CD14-positive monocyte (primary cell): ENCODE measurements around the gene CCDC178. TPM values are rescaled to one million over a fixed set of nuclear protein-coding genes. Genes with fewer than 3 reads are reported as not detected.

ENCODE experiments used
- DNase-seq, 3 donors: peaks; one replicate each; pipeline ENCODE4 v3.0.0-alpha.2; 2011 to 2022
- H2AFZ ChIP-seq: 2 replicates; pipeline ENCODE4 v1.6.0; 2012; ENCODE audit warnings: mild to moderate bottlenecking, low read depth, low read length, inconsistent platforms; ENCODE audit not compliant: insufficient read depth, poor library complexity, severe bottlenecking
- H3K27ac ChIP-seq, 2 donors: 1 replicate in 1 of 2; 2 replicates in 1 of 2; pipeline ENCODE4 v1.5.1; 2012 to 2013; ENCODE audit warnings: low read length in 2 of 2, control low read depth in 1 of 2, inconsistent platforms in 1 of 2, low read depth in 1 of 2, mild to moderate bottlenecking in 1 of 2
- H3K27me3 ChIP-seq, 2 donors: one replicate each; pipeline versions ENCODE4 v1.6.0 to v1.6.1; 2011 to 2013; ENCODE audit warnings: low read length in 2 of 2; ENCODE audit not compliant: control insufficient read depth in 2 of 2, insufficient read depth in 2 of 2
- H3K36me3 ChIP-seq, 2 donors: replicated peaks in 1 of 2; 1 replicate in 1 of 2; 2 replicates in 1 of 2; pipeline versions ENCODE4 v1.5.1 to v1.6.1; 2012 to 2013; ENCODE audit warnings: low read length in 2 of 2, control low read depth in 1 of 2, inconsistent platforms in 1 of 2, mild to moderate bottlenecking in 1 of 2; ENCODE audit not compliant: insufficient read depth in 2 of 2, control insufficient read depth in 1 of 2
- H3K4me1 ChIP-seq, 2 donors: 1 replicate in 1 of 2; 2 replicates in 1 of 2; pipeline versions ENCODE4 v1.5.1 to v1.6.1; 2012 to 2013; ENCODE audit warnings: low read length in 2 of 2, control low read depth in 1 of 2, inconsistent platforms in 1 of 2, mild to moderate bottlenecking in 1 of 2, moderate library complexity in 1 of 2; ENCODE audit not compliant: insufficient read depth in 2 of 2, control insufficient read depth in 1 of 2
- H3K4me2 ChIP-seq: replicated peaks from 2 replicates; pipeline ENCODE3; 2012; ENCODE audit warnings: low read length, moderate library complexity, mild to moderate bottlenecking; ENCODE audit not compliant: poor library complexity, severe bottlenecking; ENCODE audit errors: extremely low read depth
- H3K4me3 ChIP-seq, 3 experiments: fragments of 200-600 bp in 1 of 3; sonication (generic) in 1 of 3; replicated peaks in 1 of 3; 1 replicate in 2 of 3; 2 replicates in 1 of 3; pipeline ENCODE4 v1.5.1; 2011 to 2013; ENCODE audit warnings: low read length in 3 of 3, mild to moderate bottlenecking in 3 of 3, control low read depth in 2 of 3, low read depth in 2 of 3, inconsistent platforms in 1 of 3, moderate library complexity in 1 of 3
- H3K79me2 ChIP-seq: 2 replicates; pipeline ENCODE4 v1.6.0; 2012; ENCODE audit warnings: mild to moderate bottlenecking, control low read depth, inconsistent platforms, low read length, moderate library complexity; ENCODE audit not compliant: insufficient read depth
- H3K9ac ChIP-seq: 2 replicates; pipeline ENCODE4 v1.6.0; 2017; ENCODE audit warnings: low read length, mild to moderate bottlenecking; ENCODE audit not compliant: insufficient read depth, poor library complexity, severe bottlenecking
- H3K9me3 ChIP-seq, 2 donors: replicated peaks in 1 of 2; 1 replicate in 1 of 2; 2 replicates in 1 of 2; pipeline versions ENCODE4 v1.5.1 to v1.6.1; 2012 to 2013; ENCODE audit warnings: low read length in 2 of 2, control low read depth in 1 of 2; ENCODE audit not compliant: control insufficient read depth in 1 of 2, insufficient read depth in 1 of 2
- H4K20me1 ChIP-seq: 2 replicates; pipeline ENCODE4 v1.6.0; 2012; ENCODE audit warnings: mild to moderate bottlenecking, low read length, control low read depth, moderate library complexity; ENCODE audit not compliant: insufficient read depth
- H3K27ac Mint-ChIP-seq, 7 donors: one replicate each; pipeline ENCODE4 v1.8.0; 2020; ENCODE audit warnings: mild to moderate bottlenecking in 7 of 7, mixed read lengths in 7 of 7, moderate library complexity in 6 of 7, inconsistent platforms in 2 of 7
- H3K27me3 Mint-ChIP-seq, 3 donors: one replicate each; pipeline ENCODE4 v1.8.0; 2021 to 2022; ENCODE audit warnings: low read depth in 3 of 3, mild to moderate bottlenecking in 3 of 3, mixed read lengths in 3 of 3, moderate library complexity in 3 of 3, inconsistent platforms in 1 of 3
- H3K36me3 Mint-ChIP-seq, 2 donors: one replicate each; pipeline ENCODE4 v1.8.0; 2020; ENCODE audit warnings: mixed read lengths in 2 of 2, inconsistent platforms in 1 of 2, mild to moderate bottlenecking in 1 of 2
- H3K4me1 Mint-ChIP-seq: one replicate; pipeline ENCODE4 v1.8.0; 2020; ENCODE audit warnings: mild to moderate bottlenecking, mixed read lengths
- H3K4me3 Mint-ChIP-seq, 2 donors: one replicate each; pipeline ENCODE4 v1.8.0; 2020; ENCODE audit warnings: mild to moderate bottlenecking in 2 of 2, mixed read lengths in 2 of 2, moderate library complexity in 1 of 2
- H3K9me3 Mint-ChIP-seq, 7 donors: one replicate each; pipeline ENCODE4 v1.8.0; 2020 to 2022; ENCODE audit warnings: mixed read lengths in 7 of 7, mild to moderate bottlenecking in 6 of 7, moderate library complexity in 6 of 7, inconsistent platforms in 2 of 7
- CTCF ChIP-seq: fragments of 200-600 bp; IDR thresholded peaks from one replicate; pipeline ENCODE4 v1.8.0; 2022; ENCODE audit warnings: antibody characterized with exemption, mild to moderate bottlenecking
- WGBS: methylation state at CpG from one replicate; pipeline ENCODE4 v1.1.5; 2013; ENCODE audit warnings: missing lambda C conversion rate; ENCODE audit not compliant: insufficient coverage; 5-methylcytosine and 5-hydroxymethylcytosine counted together
- intact Hi-C, 2 donors: fragments of 100-400 bp; cut with micrococcal nuclease; formaldehyde crosslinking; loops; one replicate each; pipeline versions ENCODE4 v1.15.0 to v1.15.1; 2023
- polyA plus RNA-seq, 3 donors: library from polyadenylated mRNA; depleted of rRNA in 1 of 3; unstranded in 2 of 3; stranded (reverse) in 1 of 3; fragments of 300-500 nt in 2 of 3; fragments of >200 nt in 1 of 3; fragmentation: Illumina TruSeq in 2 of 3; gene quantifications; 1 replicate in 2 of 3; 2 replicates in 1 of 3; pipeline ENCODE4 v1.2.3, GENCODE V29; 2012 to 2021

Gene CCDC178
- polyA plus RNA-seq, 3 donors, result not detected

- H3K9ac ChIP-seq, result no peak overlapping the region
- Mint-ChIP-seq H3K9me3 (peaks cover 0 to 2% (median 0%) of the 10 kb centered on the region in 7 donors), H3K36me3 (no peaks in the 10 kb centered on the region), H3K27ac (no peak overlapping the region), H3K4me1 (no peaks in the 10 kb centered on the region), H3K27me3 (peaks cover 0 to 2% (median 0%) of the 10 kb centered on the region in 3 donors), H3K4me3 (no peak overlapping the region)
- H3K9me3 ChIP-seq, result no peaks in the 10 kb centered on the region
- no peak overlapping the region for H3K27ac ChIP-seq
- no peaks in the 10 kb centered on the region for H3K79me2 ChIP-seq
- H4K20me1 ChIP-seq, result no peaks in the 10 kb centered on the region
- no peaks in the 10 kb centered on the region for H3K4me1 ChIP-seq
- no peak for TF ChIP-seq CTCF
- H3K27me3 ChIP-seq, result no peaks in the 10 kb centered on the region
- no peak for DNase-seq
- H3K4me3 ChIP-seq, result no peak overlapping the region
- H2AFZ ChIP-seq, result no peak overlapping the region
- H3K36me3 ChIP-seq, result no peaks in the 10 kb centered on the region
- intact Hi-C loops, result no loop called here
- WGBS, result no CpG with 5 or more reads among the region's 2 CpGs
- no peak overlapping the region for H3K4me2 ChIP-seq
Measured at GRCh38 chr18:33020877-33021276, 419.6 kb downstream of the CCDC178 start.

- no peak overlapping the region for H3K9ac ChIP-seq
- Mint-ChIP-seq H3K27me3 (no peaks in the 10 kb centered on the region), H3K4me1 (no peaks in the 10 kb centered on the region), H3K27ac (no peak overlapping the region), H3K4me3 (no peak overlapping the region), H3K9me3 (peaks cover 0 to 6% (median 0%) of the 10 kb centered on the region in 7 donors), H3K36me3 (no peaks in the 10 kb centered on the region)
- H3K27me3 ChIP-seq, result no peaks in the 10 kb centered on the region
- peaks cover 0 to 8% of the 10 kb centered on the region in 2 donors for H3K9me3 ChIP-seq
- no peak for TF ChIP-seq CTCF
- H4K20me1 ChIP-seq, result no peaks in the 10 kb centered on the region
- intact Hi-C loops, result no loop called here
- no peak overlapping the region for H2AFZ ChIP-seq
- H3K79me2 ChIP-seq, result no peaks in the 10 kb centered on the region
- no peaks in the 10 kb centered on the region for H3K4me1 ChIP-seq
- H3K27ac ChIP-seq, result no peak overlapping the region
- WGBS, result no CpG with 5 or more reads among the region's 5 CpGs
- no peak for DNase-seq
- no peak overlapping the region for H3K4me3 ChIP-seq
- H3K4me2 ChIP-seq, result no peak overlapping the region
- H3K36me3 ChIP-seq, result no peaks in the 10 kb centered on the region
Measured at GRCh38 chr18:33014060-33014796, 426.3 kb downstream of the CCDC178 start.
